ENCODE data around the gene FANCM. TPM values are rescaled to one million over a fixed set of nuclear protein-coding genes. Genes with fewer than 3 reads are reported as not detected.
A peak's percentile ranks its signal among the peaks of the same experiment; 100 is the strongest.

FANCM gene
- total RNA-seq, 1 experiment from 2014 or later: 11.9 TPM

DNA sequence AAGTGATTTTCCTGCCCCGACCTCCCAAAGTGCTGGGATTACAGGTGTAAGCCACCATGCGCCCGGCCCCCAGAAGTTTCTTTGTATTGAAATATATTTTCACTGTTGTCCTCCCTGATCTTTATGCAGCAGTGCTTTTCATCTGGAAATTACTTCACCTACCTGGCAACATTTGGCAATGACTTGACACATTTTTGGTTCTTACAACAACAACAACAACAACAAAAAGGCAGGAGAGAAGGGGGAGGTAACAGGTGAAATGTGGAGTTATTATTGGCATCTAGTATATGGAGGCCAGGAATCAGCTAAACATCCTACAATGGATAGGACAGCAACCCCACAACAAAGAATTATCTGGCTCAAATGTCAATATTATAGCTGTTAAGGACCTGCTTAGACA is 13.9 kb downstream of the FANCM start:
- Histone ChIP-seq H3K79me1 (ENCODE audit: insufficient read depth, low read depth, low read length, poor library complexity, severe bottlenecking) (no peaks in the 10 kb centered on the region), H3K9me3 (ENCODE audit: control insufficient read depth, low read depth, low read length) (no peaks in the 10 kb centered on the region), H2BK120ac (ENCODE audit: low read depth, low read length, poor library complexity, severe bottlenecking) (no peak overlapping the region), H4K91ac (ENCODE audit: insufficient read length, low read depth, low read length) (no peak overlapping the region), H3K9ac (ENCODE audit: extremely low read depth, insufficient read length, low read length) (no peak overlapping the region), H3K14ac (ENCODE audit: insufficient read depth, low read length) (no peak overlapping the region), H3K23ac (ENCODE audit: insufficient read length, low read depth, low read length) (no peak overlapping the region), H2BK20ac (ENCODE audit: low read depth, low read length, poor library complexity, severe bottlenecking) (no peak overlapping the region), H3K18ac (ENCODE audit: insufficient read length, low read depth, low read length) (no peak overlapping the region), H3K4me1 (ENCODE audit: insufficient read depth, low read length) (no peaks in the 10 kb centered on the region; the same call in 1 of the 2 replicates), H3K4ac (ENCODE audit: low read depth, low read length) (no peak overlapping the region), H3K27me3 (ENCODE audit: insufficient read depth, low read length) (no peaks in the 10 kb centered on the region), H4K20me1 (ENCODE audit: control insufficient read depth, insufficient read depth, insufficient read length) (no peaks in the 10 kb centered on the region), H3K79me2 (ENCODE audit: insufficient read depth, low read length) (no peaks in the 10 kb centered on the region), H2BK5ac (ENCODE audit: insufficient read length, low read length) (no peak overlapping the region), H3K56ac (ENCODE audit: insufficient read length, low read depth, low read length) (no peak overlapping the region), H2BK12ac (ENCODE audit: insufficient read length, low read depth, low read length) (no peak overlapping the region), H3K27ac (ENCODE audit: insufficient read length, low read depth, low read length) (no peak overlapping the region), H4K5ac (ENCODE audit: insufficient read length, low read depth, low read length) (no peak overlapping the region), H2AK5ac (ENCODE audit: insufficient read length, low read length) (no peak overlapping the region), H3K4me2 (ENCODE audit: insufficient read depth, insufficient read length, low read length) (no peak overlapping the region), H3K23me2 (ENCODE audit: insufficient read length, low read depth, low read length, poor library complexity, severe bottlenecking) (no peaks in the 10 kb centered on the region), H2AFZ (ENCODE audit: low read length) (no peak overlapping the region), H2BK15ac (ENCODE audit: low read depth, low read length) (no peak overlapping the region), H4K8ac (replicated peaks; ENCODE audit: insufficient read length, low read depth, low read length) (no peak overlapping the region), H3T11ph (ENCODE audit: low read length) (no peak overlapping the region)
- Mint-ChIP-seq H3K27me3 (ENCODE audit: low read depth) (no peaks in the 10 kb centered on the region), H3K4me1 (peaks cover 9% of the 10 kb centered on the region in 2 experiments), H3K36me3 (ENCODE audit: insufficient read depth in 1 of 3, low read depth in 3 of 3) (peaks cover 7 to 19% (median 13%) of the 10 kb centered on the region in 3 experiments), H3K27ac (peak overlapping the region in 2 of 3 experiments; percentile 28 to 48; a peak in 3 of 7 replicates), H3K4me3 (no peak overlapping the region), H3K9me3 (no peaks in the 10 kb centered on the region; a peak in 1 of 5 replicates)
- WGBS (ENCODE audit: extremely low coverage, insufficient read length, low lambda C conversion rate): no CpG with 5 or more reads among the region's 3 CpGs
- TF ChIP-seq, protein P1, sequence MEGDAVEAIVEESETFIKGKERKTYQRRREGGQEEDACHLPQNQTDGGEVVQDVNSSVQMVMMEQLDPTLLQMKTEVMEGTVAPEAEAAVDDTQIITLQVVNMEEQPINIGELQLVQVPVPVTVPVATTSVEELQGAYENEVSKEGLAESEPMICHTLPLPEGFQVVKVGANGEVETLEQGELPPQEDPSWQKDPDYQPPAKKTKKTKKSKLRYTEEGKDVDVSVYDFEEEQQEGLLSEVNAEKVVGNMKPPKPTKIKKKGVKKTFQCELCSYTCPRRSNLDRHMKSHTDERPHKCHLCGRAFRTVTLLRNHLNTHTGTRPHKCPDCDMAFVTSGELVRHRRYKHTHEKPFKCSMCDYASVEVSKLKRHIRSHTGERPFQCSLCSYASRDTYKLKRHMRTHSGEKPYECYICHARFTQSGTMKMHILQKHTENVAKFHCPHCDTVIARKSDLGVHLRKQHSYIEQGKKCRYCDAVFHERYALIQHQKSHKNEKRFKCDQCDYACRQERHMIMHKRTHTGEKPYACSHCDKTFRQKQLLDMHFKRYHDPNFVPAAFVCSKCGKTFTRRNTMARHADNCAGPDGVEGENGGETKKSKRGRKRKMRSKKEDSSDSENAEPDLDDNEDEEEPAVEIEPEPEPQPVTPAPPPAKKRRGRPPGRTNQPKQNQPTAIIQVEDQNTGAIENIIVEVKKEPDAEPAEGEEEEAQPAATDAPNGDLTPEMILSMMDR (conservative IDR thresholded peaks at IDR 0.05): no peak
- DNase-seq: no peak

All from H9 (cell line).